Fibroblast of peridontal ligament (primary cell): Measurements from ENCODE around the gene MRGPRG.

Experiments used
- DNase-seq: peaks from one replicate; pipeline ENCODE4 v3.0.0-alpha.2; 2010; ENCODE audit errors: extremely low read depth

The MRGPRG gene

DNA sequence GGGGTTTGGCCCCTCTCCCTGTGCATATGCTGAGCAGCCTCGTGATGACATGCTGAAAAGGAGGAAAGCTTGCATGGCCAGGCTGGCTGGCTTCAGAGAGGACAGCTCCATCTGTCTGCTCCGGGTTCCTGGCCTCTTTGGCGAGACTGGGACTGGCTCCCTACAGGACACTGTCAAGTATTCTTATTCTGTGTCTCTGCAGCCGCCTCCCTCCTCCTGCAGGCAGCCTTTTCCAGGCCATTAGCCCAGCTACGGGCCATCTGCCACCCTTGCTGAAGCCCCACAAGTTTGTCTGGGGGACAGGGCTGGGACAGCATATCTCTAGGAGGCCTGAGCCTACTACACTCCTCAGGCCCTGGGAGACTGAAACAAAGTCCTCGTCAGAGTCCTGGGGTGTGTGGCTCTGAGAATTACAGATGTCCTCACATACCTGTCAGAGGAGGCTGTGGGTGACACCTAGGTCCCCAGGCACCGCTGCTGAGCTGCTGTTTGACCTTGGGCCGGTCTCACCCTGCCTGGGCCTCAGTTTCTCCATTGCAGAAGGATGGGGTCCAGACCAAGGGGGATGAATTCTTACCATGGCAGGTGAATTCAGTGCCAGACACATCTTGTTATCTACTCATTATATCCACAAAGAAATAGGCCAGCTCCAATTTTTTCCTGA, 11.0 kb downstream of the MRGPRG start:
- DNase-seq = no peak

DNA sequence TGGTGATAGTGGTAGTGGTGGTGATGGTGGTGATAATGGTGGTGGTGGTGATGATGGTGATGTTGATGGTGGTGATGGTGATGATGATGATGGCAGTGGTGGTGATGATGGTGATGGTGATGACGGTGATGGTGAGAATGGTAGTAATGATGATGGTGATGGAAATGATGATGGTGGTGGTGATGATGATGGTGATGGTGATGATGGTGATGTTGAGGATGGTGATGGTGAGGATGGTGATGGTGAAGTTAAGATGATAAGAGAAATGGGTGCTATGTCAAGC, 11.8 kb downstream of the MRGPRG start:
- no peak for DNase-seq

GRCh38 chr11:3206156-3206921, 12.3 kb downstream of the MRGPRG start:
- DNase-seq = no peak

GRCh38 chr11:3205261-3206155, 13.1 kb downstream of the MRGPRG start:
- DNase-seq = peak; percentile 6

- DNase-seq = no peak
Measured at GRCh38 chr11:3204141-3205015, 14.2 kb downstream of the MRGPRG start.

DNA sequence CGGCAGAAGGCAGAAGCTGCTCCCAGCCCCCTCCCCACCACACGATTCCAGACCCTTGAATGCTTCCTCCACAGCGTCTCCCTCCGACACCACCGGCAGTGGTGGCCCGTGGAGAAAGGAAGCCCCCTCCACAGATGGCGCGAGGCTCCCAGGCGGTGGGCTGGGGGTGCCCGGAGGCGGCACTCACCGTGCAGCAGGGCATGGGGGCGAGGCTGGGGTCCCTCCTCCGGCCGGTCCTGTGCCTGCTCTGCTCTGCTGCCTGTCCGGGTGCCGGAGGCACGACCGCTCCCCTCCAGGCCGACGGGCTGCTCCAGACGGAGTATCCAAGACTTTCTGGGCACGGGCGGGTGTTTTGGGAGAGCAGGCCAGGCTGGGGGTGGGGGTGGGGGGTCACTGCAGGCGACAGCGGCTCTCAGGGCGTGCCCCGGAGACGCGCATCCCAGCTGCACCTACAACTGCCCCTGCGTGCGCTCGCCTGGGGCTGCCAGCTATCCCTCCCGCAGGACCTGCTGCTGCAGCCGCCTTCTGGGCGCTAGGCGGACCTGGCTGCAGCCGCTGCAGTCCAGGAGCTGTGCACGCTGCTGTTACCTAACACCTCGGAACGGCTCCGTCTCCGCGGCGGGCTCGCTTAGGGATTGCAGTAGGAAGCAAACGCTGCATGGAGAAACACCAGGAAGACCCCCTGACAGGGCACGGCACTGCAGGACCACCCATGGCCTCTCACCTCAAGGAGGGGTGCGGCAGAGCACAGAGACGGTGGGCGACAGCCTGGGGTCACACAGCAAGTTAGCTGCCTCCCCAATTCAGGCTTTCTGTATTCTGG, 15.2 kb downstream of the MRGPRG start:
- DNase-seq = no peak

GRCh38 chr11:3202759-3203158, 15.9 kb downstream of the MRGPRG start:
- no peak for DNase-seq

DNA sequence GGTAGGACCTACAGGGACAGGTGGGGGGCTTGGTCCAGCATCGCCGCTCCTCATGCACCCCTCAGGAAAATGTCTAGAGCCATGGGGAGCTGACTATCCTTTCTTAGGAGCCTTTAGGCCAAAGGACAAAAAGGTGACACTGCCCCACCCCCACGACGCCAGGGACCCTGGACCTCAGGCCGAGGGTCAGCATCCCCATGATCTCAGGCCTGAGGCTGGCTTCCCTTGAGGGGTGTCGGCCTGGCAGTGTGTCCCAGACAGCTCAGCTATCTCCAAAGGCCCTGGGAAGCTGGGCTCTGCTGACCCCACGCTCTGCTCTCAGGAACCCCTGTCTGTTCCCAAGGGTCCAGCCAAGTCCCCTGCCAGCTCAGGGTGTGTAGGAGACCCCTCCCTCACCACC, 16.3 kb downstream of the MRGPRG start:
- DNase-seq = no peak

DNA sequence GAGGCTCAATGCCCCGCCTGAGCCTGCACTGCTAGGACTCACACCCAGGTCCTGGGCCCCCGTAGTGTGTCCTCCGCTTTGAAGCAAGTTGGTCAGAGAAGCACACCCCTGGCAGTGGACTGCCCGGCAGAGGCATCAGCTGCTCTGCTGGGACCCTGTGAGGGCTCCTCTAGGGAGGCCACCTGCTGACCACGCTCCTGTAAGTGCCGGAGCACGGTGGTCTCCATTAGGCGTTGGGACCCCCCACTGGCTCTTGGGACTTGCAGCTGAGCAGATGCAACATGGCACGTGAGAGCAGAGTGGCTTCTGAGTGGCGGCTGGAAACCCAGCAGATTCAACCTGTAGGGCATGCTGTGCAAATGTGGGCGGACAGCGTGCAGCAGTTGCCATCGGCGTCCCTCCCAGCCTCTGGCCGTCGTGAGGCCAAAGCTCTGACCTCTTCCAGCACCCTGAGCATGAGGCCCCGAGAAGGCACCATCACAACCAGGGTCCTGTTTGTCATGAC, 16.9 kb downstream of the MRGPRG start:
- DNase-seq = no peak

DNA sequence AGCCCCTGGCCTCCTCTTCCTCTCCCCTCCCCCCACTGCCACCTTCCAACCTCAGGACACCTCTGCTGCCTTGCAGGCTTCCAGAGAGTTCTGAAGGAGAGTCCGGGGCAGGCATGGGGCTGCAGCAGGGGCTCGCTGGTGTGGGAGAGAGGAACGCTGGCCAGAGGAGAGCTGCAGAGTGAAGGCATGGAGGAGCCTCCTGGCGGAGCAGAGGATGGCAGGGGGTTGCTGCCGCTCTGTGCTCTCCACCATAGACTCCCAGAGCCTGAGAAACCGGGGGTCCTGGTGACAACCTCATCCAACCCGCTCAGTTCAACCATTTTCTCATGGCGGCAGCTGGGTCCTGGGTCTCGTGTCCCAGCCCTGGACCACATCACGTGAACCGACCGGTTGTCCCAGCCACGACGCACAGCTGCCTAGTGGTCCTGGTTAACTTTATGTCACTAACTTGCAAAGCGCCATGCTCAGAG, 17.5 kb downstream of the MRGPRG start:
- no peak for DNase-seq

DNA sequence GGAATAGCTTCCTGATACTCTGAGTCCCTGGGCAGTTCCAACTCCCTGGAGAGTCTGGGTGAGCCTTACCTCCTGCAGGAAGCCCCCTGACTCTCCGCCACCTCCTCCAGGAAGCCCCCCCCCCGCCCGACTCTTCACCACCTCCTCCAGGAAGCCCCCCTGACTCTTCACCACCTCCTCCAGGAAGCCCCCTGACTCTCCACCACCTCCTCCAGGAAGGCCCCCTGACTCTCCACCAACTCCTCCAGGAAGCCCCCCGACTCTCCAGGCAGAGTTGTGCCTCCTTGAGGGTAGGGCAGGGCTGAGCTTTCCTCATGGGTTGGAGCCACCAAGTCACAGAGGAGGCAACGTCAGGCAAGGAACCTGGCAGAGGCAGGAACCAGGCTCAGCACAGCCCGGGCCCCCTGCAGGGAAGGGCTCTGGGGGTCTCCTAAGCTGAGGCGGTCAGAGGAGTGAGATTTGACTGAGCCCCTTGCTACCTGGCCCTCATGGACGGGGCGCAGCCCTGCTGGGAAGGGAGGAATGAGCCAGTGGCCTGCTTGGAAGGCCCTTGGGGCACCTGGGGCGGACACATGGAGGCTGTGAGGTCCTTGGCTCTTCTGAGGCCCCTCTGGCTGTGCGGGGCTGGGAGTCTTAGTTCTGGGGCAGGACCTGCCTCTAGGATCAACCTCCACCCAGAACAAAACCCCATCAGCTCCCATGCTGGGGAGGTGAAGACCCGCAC, 18.1 kb downstream of the MRGPRG start:
- no peak for DNase-seq

DNA sequence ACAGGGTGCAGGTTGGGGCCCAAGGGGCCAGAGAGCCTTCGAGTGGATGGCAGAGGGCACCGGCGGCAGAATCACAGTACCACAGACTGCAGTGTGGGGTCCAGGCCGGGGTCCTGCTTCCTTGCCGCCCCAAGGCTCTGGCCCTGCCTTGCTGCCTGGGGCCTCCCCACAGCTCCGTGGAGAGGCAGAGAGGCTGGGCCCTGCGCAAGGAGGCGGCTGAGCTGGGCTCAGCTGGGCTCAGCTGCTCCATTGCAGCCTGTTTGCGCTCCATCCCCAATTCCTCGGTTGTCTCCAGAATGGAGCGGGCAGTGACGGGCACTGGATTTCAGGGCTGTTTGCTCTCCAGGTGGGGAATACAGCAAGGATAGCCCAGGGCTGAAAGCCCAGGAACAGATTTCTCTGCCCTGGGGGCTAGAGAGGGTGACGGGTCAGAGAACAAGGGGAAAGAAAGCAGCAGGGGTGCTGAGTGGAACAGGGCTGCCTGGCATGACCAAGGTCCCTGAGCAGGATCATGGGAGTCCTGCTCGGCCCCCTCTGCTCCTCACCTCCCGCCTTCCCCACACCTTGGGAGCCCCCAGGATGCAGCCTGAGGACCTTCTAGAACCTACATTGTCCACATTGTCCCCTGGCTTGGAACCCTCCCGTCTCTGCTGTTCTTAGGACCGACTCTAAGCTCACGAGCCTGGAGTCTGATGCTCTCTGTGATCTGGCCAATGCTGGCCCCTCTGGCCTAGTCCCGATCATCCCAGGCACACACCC, 18.9 kb downstream of the MRGPRG start:
- no peak for DNase-seq

GRCh38 chr11:3198815-3199214, 19.8 kb downstream of the MRGPRG start:
- DNase-seq = no peak

GRCh38 chr11:3197878-3198528, 20.6 kb downstream of the MRGPRG start:
- DNase-seq = no peak

- no peak for DNase-seq
Measured at GRCh38 chr11:3197044-3197695, 21.4 kb downstream of the MRGPRG start.

DNA sequence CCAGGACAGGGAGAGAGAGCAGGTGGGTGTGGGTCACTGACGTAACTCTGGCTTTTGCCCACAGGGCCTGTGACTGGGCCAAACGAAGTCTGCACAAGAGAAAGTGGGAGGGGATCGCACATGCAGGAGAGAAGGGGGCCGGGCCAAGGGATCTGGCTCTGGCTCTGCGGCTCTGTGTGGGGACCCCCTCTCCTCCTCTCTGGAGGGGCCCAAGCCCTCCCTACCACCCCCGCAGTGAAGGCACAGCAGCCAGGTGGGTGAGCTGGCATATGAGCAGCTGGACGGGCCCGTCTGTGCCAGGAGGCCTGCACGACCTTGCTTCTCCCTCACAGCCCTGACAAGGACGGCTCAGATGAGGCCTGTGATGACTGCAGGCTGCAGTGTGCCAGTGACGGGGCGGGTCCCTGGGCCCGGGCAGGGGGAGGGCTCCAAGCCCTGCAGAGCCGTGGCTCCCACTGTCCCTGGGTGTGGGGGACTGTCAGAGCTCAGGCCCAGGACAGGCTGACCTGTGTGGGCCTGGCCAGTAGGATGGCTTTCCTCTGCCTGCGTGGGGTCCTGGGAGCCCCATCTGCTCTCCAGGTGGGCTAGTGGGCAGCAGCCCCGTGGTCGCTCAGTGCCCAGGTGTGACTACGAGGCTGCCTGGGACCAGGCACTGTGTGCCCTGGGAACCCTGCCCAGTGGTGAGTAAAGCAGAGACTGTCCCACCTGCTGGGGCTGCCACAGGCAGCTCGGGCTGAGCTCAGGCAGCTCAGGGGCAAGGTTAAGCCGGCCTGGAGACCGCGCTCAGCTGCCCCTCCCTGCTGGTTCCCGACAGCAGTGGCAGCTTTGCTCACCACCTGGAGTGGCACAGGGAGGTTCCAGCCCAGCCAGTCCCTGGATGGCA, 22.2 kb downstream of the MRGPRG start:
- DNase-seq = no peak
